ENCODE results near the gene FIBCD1.

DNA sequence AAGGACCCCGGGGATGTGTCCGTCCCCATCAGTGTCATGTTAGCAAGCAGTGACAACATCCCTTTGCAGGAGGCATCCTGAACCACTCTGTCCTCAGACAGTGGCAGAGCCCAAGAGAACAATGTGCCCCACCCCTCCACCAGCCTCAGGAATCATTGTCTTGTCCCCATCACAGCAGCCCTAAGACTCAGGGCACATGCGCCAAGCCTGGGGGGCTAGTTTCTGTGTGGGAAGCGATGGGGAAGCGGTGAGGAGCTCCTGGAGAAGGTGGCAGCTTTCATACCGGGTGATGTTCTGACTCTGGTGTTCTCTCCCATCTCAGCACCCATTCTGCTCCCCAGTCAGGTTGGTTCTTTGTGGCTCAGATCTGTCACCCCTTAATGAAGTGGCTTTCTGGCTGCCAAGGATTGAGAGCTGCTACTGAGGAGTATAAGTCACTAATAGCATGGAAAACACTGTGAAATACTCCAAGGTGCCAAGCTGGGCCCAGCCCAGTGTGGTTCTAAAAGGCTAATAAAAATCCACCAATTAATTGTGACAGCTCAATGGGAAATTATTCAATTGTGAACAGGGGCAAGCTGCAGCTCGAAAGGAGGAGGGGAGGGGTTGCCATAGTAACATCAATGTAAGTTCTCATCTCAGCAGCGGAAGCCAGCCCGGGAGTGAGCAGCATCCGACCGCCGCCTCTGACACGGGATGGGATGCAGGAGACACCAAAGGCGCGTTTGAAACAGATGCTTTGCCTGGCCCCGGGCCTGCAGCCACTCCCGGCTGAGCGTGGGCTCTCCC lies 47.2 kb downstream of the FIBCD1 start:
- TF ChIP-seq, protein P1, sequence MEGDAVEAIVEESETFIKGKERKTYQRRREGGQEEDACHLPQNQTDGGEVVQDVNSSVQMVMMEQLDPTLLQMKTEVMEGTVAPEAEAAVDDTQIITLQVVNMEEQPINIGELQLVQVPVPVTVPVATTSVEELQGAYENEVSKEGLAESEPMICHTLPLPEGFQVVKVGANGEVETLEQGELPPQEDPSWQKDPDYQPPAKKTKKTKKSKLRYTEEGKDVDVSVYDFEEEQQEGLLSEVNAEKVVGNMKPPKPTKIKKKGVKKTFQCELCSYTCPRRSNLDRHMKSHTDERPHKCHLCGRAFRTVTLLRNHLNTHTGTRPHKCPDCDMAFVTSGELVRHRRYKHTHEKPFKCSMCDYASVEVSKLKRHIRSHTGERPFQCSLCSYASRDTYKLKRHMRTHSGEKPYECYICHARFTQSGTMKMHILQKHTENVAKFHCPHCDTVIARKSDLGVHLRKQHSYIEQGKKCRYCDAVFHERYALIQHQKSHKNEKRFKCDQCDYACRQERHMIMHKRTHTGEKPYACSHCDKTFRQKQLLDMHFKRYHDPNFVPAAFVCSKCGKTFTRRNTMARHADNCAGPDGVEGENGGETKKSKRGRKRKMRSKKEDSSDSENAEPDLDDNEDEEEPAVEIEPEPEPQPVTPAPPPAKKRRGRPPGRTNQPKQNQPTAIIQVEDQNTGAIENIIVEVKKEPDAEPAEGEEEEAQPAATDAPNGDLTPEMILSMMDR (conservative IDR thresholded peaks at IDR 0.05; ENCODE audit: low read length) = no peak
- TF ChIP-seq EZH2phosphoT487 (IDR thresholded peaks at IDR 0.05; ENCODE audit: borderline replicate concordance, low read depth, low read length) = no peak

Measured in OCI-LY7 (cell line).